RWPE1 (cell line): Measurements from ENCODE around the gene PABPN1.

ENCODE experiments used
- CTCF ChIA-PET: fragments of 350-600 bp; sonication (Branson Sonifier 250); formaldehyde crosslinking; extraction: SDS; loops from one replicate; lab custom pipeline; 2021; lab: Yijun Ruan, JAX
- POLR2A ChIA-PET: fragments of 400-600 bp; formaldehyde crosslinking; extraction: SDS; loops from one replicate; lab custom pipeline; 2020; ENCODE audit warnings: antibody characterized with exemption; ENCODE audit not compliant: low non-redundant PET; lab: Yijun Ruan, JAX
- DNase-seq: peaks from one replicate; pipeline ENCODE4 v3.0.0; 2012; ENCODE audit warnings: low spot score
- H3K27ac ChIP-seq: fragments of 450-650 bp; 2 replicates; pipeline ENCODE4 v1.5.1; 2017
- TF ChIP-seq, protein P1 (sequence below): fragments of 450-650 bp; conservative IDR thresholded peaks from 2 replicates; pipeline ENCODE4 v1.5.1; 2017; ENCODE audit warnings: low read depth, mild to moderate bottlenecking

Gene PABPN1

DNA sequence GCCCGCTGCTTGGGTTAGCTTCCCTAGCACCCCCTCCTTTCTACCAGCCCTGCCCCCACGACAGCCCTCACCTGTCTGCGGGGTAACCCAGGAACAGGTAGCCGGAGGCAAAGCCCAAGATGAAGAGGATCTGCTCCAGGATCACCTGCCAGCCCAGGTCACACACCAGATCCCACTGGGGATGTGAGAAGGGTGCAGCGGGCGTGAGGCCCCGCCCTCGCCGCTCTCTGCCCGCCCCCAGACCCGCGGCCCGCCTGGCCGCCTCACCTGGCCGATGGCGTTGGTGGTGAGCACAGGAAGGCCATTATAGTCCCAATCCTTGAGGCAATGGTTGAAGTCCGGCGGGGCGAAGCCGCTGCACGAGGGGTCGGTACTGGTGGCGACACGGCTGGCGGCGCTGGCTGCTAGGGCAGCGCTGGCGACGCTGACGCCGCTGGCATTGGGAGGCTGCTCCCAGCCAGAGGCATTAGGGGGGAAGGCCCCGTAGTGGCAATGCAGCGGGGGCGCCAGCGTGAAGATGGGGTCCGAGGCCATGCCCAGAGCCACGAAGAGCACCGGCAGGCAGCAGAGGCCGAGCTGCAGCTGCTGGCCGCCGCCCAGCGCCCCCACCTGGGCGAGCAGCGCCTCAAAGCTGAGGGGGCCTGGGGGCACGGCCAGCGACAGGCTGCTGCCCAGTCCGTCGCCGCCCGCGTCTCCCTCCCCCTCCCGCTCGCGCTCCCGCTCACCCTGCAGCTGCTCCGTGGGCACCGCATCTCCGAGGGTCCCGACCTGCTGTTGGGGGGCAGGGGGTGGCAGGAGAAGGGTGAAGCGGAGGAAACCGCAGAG lies 30.6 kb downstream of the PABPN1 start:
- TF ChIP-seq, protein P1, sequence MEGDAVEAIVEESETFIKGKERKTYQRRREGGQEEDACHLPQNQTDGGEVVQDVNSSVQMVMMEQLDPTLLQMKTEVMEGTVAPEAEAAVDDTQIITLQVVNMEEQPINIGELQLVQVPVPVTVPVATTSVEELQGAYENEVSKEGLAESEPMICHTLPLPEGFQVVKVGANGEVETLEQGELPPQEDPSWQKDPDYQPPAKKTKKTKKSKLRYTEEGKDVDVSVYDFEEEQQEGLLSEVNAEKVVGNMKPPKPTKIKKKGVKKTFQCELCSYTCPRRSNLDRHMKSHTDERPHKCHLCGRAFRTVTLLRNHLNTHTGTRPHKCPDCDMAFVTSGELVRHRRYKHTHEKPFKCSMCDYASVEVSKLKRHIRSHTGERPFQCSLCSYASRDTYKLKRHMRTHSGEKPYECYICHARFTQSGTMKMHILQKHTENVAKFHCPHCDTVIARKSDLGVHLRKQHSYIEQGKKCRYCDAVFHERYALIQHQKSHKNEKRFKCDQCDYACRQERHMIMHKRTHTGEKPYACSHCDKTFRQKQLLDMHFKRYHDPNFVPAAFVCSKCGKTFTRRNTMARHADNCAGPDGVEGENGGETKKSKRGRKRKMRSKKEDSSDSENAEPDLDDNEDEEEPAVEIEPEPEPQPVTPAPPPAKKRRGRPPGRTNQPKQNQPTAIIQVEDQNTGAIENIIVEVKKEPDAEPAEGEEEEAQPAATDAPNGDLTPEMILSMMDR: peak; percentile 17; the same call in 1 of the 2 replicates
- POLR2A ChIA-PET: no interaction called here
- CTCF ChIA-PET: interaction anchor here (0.6 to 1.1 kb wide), 4 partner anchors 16 to 237 kb away, joined by 3 to 5 read pairs (median 4); no protein-coding TSS in a partner anchor
- no peak for DNase-seq
- no peak overlapping the region for H3K27ac ChIP-seq

- TF ChIP-seq, protein P1: no peak; the same call in 1 of the 2 replicates
- ChIA-PET CTCF (interaction anchor here (0.6 to 1.1 kb wide), 4 partner anchors 13 to 236 kb away, joined by 3 to 4 read pairs (median 4); no protein-coding TSS in a partner anchor), POLR2A (no interaction called here)
- peak; percentile 55 for DNase-seq
- H3K27ac ChIP-seq: peak within 1 kb of the TSS; percentile 24; the same call in 1 of the 2 replicates
These were observed 31.5 kb downstream of the PABPN1 start, which contains the start of gene SLC22A17 for GRCh38 chr14:23352506-23353432. TSS of gene SLC22A17 (minus strand) at chr14:23352887.

DNA sequence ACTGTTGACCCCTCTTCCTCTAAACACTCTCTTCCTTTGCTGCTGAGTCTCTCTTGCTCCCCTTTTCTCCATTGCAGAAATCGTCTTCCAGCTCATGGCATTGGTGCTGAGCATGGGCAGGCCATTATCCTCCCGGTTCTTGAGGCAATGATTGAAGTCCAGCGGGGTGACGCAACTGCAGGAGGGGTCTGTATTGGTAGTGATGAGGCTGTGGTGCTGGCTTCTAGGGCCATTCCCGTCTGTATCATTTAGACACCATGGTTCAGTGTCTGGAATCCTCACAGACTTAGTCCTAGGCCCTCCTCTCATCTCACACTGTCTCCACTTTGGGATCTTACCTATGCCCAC lies 32.1 kb downstream of the PABPN1 start:
- DNase-seq: no peak
- POLR2A ChIA-PET: no interaction called here
- no peak overlapping the region for H3K27ac ChIP-seq
- TF ChIP-seq, protein P1: no peak
- CTCF ChIA-PET: interaction anchor here (0.6 to 1.5 kb wide), 4 partner anchors 13 to 186 kb away, joined by 4 to 8 read pairs (median 4); no protein-coding TSS in a partner anchor

DNA sequence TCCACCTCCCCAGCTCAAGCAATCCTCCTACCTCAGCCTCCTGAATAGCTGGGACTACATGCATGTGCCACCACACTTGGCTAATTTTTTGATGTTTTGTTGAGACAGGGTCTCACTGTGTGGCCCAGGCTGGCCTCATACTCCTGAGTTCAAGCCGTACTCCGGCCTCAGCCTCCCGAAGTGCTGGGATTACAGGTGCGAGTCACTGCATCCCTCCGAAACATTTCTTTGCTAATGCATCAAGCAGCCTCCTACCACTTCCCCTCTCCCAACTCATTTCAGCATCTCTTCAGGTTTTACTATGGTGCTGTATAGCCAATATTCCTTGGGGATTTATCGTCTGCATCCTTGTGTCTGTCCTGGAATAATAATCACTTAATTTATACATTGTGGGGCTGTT lies 33.7 kb downstream of the PABPN1 start:
- POLR2A ChIA-PET: no interaction called here

GRCh38 chr14:23355871-23356435 lies 34.7 kb downstream of the PABPN1 start:
- TF ChIP-seq, protein P1: no peak
- no peak overlapping the region for H3K27ac ChIP-seq
- DNase-seq: no peak
- CTCF ChIA-PET: no interaction called here
- POLR2A ChIA-PET: no interaction called here

More for the DNA sequence above, 33.7 kb downstream of the PABPN1 start:
- no peak overlapping the region for H3K27ac ChIP-seq
- CTCF ChIA-PET: interaction anchor here (1.5 kb wide), 1 partner anchor 30 kb away, joined by 5 read pairs; no protein-coding TSS in a partner anchor
- no peak for DNase-seq
- TF ChIP-seq, protein P1: no peak
